Measurements from ENCODE around the gene RC3H1. TPM values are rescaled to one million over a fixed set of nuclear protein-coding genes. Genes with fewer than 3 reads are reported as not detected.

Gene RC3H1
- total RNA-seq, 1 experiment from 2014 or later: 42.1 TPM

- Mint-ChIP-seq H3K27me3 (ENCODE audit: unreplicated experiment) (no peaks in the 10 kb centered on the region), H3K4me3 (ENCODE audit: low read depth, unreplicated experiment) (no peak overlapping the region), H3K27ac (ENCODE audit: unreplicated experiment) (no peak overlapping the region), H3K4me1 (ENCODE audit: low read depth, unreplicated experiment) (no peaks in the 10 kb centered on the region), H3K9me3 (ENCODE audit: low read depth, unreplicated experiment) (no peaks in the 10 kb centered on the region), H3K36me3 (ENCODE audit: insufficient read depth, unreplicated experiment) (no peaks in the 10 kb centered on the region)
- CTCF ChIA-PET: interaction anchor here (0.5 kb wide), 1 partner anchor 498 kb away, joined by 3 read pairs; no protein-coding TSS in a partner anchor
- DNase-seq: no peak
- intact Hi-C loops (cut with micrococcal nuclease; ENCODE audit: unreplicated experiment): no loop called here
- no TSS peak for BruUV-seq (replicated peaks)
- no peak for TF ChIP-seq CTCF (IDR thresholded peaks at IDR 0.05; ENCODE audit: unreplicated experiment)
These were observed 132.3 kb downstream of the RC3H1 start for GRCh38 chr1:173889885-173890284.

- H3K4me3 Mint-ChIP-seq (ENCODE audit: low read depth, unreplicated experiment): no peak overlapping the region
- no peak for DNase-seq
- no peaks in the 10 kb centered on the region for H3K27me3 Mint-ChIP-seq (ENCODE audit: unreplicated experiment)
- no peak overlapping the region for H3K27ac Mint-ChIP-seq (ENCODE audit: unreplicated experiment)
- H3K4me1 Mint-ChIP-seq (ENCODE audit: low read depth, unreplicated experiment): no peaks in the 10 kb centered on the region
- TF ChIP-seq CTCF (IDR thresholded peaks at IDR 0.05; ENCODE audit: unreplicated experiment): no peak
- no TSS peak for BruUV-seq (replicated peaks)
- intact Hi-C loops (cut with micrococcal nuclease; ENCODE audit: unreplicated experiment): no loop called here
- CTCF ChIA-PET: no interaction called here
- no peaks in the 10 kb centered on the region for H3K36me3 Mint-ChIP-seq (ENCODE audit: insufficient read depth, unreplicated experiment)
- H3K9me3 Mint-ChIP-seq (ENCODE audit: low read depth, unreplicated experiment): no peaks in the 10 kb centered on the region
These were observed 133.4 kb downstream of the RC3H1 start for GRCh38 chr1:173888749-173889148.

- intact Hi-C loops (cut with micrococcal nuclease; ENCODE audit: unreplicated experiment): no loop called here
- Mint-ChIP-seq H3K4me1 (ENCODE audit: low read depth, unreplicated experiment) (no peaks in the 10 kb centered on the region), H3K27ac (ENCODE audit: unreplicated experiment) (no peak overlapping the region), H3K36me3 (ENCODE audit: insufficient read depth, unreplicated experiment) (no peaks in the 10 kb centered on the region), H3K9me3 (ENCODE audit: low read depth, unreplicated experiment) (no peaks in the 10 kb centered on the region), H3K4me3 (ENCODE audit: low read depth, unreplicated experiment) (no peak overlapping the region), H3K27me3 (ENCODE audit: unreplicated experiment) (no peaks in the 10 kb centered on the region)
- DNase-seq: no peak
- CTCF ChIA-PET: no interaction called here
- TF ChIP-seq CTCF (IDR thresholded peaks at IDR 0.05; ENCODE audit: unreplicated experiment): no peak
- no TSS peak for BruUV-seq (replicated peaks)
These were observed 134.5 kb downstream of the RC3H1 start for GRCh38 chr1:173887627-173888026.

DNA sequence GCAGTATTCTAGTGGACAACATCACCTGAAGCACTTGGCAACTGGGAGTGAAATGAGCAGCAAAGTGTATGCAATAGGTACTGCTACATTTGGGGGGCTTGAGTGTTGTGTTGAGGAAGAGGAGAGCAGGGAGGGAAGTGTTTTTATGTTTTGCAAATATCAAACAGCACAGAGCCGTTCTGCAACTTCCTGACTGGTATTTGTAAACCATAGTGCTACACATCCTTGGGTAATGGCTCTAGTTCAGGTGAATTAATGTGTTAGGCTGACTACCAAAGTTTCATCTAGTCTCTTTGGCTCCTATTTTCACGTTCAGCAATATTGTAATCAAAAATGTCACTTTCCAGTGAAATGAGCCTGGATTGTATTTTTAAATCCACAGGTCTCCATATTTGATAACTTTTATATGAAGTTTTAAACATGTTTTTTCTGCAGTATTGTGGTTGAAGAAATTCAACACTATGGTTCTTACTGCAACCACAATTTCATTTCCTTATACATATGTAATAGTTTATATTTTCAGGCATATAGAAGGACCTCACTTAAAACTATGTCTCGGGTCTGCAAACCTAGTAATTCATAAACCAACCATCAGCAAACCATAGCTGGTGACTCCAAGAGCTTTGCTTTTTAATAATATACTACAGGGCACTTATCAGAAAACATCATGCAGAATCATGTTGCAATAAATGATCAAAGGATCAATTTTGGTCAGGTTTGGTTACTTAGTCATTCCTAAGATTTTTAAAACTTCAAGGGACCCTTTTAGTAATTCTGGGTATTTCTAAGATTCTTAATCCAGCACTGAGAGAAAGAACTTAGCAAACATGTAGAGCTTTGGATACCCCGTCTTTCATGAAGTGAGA lies 135.2 kb downstream of the RC3H1 start:
- DNase-seq: no peak
- Mint-ChIP-seq H3K27ac (ENCODE audit: unreplicated experiment) (no peak overlapping the region), H3K9me3 (ENCODE audit: low read depth, unreplicated experiment) (no peaks in the 10 kb centered on the region), H3K36me3 (ENCODE audit: insufficient read depth, unreplicated experiment) (no peaks in the 10 kb centered on the region), H3K4me3 (ENCODE audit: low read depth, unreplicated experiment) (no peak overlapping the region), H3K27me3 (ENCODE audit: unreplicated experiment) (no peaks in the 10 kb centered on the region), H3K4me1 (ENCODE audit: low read depth, unreplicated experiment) (no peaks in the 10 kb centered on the region)
- intact Hi-C loops (cut with micrococcal nuclease; ENCODE audit: unreplicated experiment): no loop called here
- CTCF ChIA-PET: no interaction called here
- TF ChIP-seq CTCF (IDR thresholded peaks at IDR 0.05; ENCODE audit: unreplicated experiment): no peak
- no TSS peak for BruUV-seq (replicated peaks)
